CD4-positive, alpha-beta T cell treated with Interferon alpha-2 for 1 hour (primary cell): ENCODE data around the gene SLC49A3.
"Not testable (repeated sequence)": the region's sequence is repeated elsewhere in the genome, so short reads cannot be mapped to it uniquely, and the experiment has no call there.

ENCODE experiments used
- DNase-seq, 2 donors: peaks; one replicate each; pipeline ENCODE4 v3.0.0-alpha.2; 2020 to 2022

Gene SLC49A3

DNA sequence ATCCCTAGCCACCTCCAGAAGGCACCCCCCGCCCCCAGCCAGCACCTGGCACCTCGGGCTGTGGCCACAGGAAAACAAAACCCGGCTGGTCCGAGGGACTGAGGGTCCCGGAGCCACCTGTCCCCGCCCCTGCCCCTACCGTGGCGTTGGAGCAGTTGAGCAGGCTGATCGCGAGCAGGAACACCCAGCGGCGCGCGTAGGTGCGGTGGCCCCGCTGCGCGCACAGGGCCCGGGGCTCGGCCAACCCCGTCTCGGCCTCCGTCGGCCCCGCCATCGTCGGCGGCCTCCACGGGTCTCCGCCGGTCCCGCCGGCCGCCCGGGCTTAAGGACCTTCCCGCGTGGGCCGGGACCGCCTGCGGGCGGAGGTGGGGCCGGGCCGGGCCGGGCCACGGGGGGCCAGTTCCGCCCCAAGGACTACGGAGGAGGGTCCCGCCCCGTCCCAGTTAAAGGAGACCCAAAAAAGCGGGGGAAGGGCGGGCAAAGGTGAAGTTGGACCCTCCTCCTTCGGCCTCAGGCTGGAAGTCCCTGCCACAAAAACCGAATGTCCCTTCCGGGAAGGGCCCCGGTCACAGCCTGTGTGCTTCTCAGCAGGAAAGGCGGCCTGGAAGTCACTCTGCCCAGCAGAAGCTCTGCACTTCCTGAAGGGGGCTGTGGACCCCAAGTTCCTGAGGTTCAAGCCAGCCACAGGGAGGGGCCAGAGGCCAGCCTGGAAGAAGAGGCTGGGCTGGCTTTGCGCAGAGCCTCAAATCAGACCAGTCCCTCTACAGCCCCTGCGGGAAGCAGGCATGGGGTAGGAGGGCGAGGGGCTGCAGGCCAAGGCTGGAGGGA, at the start of gene SLC49A3:
TSS of gene SLC49A3 (minus strand) at position 298 of the 828 bp plus-strand sequence. CDS start at position 274, 24 bp downstream.
- DNase-seq: no peak

DNA sequence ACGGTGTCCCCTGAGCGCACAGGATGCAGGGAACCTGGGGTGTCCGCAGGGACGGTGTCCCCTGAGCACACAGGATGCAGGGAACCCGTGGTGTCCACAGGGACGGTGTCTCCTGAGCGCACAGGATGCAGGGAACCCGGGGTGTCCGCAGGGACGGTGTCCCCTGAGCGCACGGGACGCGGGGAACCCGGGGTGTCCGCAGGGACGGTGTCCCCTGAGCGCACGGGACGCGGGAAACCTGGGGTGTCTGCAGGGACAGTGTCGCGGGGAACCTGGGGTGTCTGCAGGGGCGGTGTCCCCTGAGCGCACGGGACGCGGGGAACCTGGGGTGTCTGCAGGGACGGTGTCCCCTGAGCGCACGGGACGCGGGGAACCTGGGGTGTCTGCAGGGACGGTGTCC, 47.6 kb upstream of the SLC49A3 start:
- not testable (repeated sequence) for DNase-seq

DNA sequence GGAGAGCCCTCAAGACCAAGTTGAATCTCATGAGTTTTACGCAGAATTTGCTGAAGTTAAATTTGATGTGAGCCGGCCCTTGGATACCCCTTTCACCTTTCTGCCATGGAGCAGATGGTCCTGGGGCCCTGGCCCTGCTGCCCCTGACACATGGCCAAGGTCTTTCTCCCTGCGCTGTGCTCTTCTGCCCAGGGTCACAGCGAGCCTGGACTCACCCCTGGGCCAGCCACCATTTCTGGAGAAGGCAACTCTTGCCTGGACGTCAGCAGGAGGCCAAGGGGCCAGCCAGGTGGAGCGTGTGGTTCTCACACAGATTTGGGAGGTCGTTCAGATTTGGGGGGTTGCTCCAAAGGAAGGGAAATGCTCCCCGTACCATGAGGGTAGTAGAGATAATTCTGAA, 46.6 kb upstream of the SLC49A3 start:
- DNase-seq: no peak

DNA sequence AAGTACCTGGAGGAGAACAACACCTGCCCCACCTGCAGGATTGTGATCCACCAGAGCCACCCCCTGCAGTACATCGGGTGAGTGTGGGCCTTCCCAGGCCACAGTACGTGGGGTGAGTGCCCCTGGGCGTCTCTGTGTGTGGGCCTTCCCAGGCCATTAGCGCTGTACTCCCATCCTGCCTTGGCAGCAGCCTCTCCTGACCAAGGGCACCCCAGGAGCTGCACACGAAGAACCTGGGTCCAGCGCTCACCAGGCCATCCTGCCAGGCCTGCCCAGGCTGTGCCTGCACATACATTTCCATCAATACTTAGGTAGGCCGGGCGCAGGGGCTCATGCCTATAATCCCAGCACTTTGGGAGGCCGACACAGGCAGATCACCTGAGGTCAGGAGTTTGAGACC, 46.0 kb upstream of the SLC49A3 start:
- DNase-seq: no peak

DNA sequence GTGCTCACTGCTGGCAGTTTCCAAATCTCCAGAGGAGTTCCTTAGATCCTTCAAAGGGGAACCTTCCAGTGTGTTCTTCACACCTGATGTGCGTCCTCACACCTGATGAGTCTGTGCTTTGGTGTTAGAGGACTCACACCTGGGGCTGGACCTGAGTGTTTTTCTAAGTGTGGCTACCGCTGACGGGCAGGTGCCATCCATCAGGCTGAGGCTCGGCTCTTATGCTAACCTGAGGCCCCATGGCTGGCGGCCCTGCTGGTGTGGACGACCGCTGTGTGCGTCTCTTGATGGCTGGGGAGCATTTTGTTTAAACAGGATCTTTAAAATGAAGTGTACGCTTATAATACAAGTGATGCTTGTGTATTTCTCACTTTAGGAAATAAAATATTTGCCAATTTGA, 45.1 kb upstream of the SLC49A3 start:
- no peak for DNase-seq

DNA sequence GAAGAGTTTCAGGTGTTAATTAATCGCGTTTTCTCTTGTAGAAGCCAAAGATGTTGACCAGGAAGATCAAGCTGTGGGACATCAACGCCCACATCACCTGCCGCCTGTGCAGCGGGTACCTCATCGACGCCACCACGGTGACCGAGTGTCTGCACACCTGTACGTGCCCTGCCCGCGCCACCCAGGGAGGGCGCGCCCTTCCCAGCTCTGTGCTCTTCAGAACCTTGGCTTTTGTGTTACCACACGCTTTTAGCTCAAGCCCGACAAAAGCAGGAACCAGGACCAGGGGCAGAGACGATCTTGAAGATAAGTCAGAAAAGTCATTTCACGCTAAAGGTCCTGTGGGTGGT, 44.7 kb upstream of the SLC49A3 start:
- DNase-seq: no peak

DNA sequence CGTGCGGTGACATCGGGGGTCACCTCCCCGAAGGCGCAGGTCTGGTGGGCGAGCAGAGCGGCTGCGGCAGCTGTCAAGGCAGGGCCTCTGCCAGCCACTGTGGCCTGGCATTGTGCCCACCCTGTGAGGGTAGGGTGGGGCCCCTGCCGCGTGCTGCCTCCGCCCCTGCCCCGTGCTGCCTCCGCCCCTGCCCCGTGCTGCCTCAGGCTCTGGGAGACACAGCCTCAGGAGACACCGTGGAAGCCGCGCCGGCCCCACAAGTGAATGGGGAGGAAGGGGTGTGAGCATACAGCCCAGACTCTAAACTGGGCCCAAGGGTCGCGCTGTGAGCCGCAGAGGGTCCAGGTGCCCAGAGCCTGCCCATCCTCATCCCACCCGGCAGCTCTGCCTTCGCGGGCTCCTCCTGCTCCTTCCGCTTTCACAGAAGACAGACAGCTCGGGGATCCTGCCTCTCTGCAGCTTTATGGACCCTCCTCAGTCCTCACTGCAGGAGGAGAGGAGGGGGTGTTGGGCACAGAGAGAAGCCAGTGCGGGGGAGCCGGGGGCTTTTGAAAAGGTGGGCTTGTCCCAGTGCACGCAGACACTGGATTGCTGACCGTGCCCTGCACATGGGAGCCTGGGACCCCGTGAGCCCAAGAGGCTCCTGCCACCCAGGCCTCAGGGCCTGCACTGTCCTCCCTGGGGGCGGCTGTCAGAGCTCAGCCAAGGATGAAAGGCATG, 44.1 kb upstream of the SLC49A3 start:
- no peak for DNase-seq

DNA sequence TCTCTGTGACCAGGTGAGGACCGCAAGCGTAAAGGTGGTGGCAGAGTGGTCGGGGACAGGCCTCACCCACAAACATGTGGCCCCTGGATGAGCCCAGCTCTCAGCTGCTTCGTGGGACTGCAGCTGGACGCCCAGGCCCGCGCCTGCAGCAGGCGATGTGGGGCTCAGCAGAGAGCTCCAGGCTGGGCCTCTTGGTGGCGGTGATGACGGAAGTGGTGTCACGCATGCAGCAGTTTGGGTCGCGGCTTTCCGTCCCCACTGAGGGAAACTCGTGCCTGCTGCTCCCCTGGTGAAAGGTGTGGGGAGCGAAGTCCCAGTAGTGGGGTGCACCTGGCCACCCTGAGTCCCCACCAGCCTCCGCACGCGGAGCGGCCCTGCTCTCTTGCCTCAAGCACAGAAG, 43.5 kb upstream of the SLC49A3 start:
- DNase-seq: no peak

DNA sequence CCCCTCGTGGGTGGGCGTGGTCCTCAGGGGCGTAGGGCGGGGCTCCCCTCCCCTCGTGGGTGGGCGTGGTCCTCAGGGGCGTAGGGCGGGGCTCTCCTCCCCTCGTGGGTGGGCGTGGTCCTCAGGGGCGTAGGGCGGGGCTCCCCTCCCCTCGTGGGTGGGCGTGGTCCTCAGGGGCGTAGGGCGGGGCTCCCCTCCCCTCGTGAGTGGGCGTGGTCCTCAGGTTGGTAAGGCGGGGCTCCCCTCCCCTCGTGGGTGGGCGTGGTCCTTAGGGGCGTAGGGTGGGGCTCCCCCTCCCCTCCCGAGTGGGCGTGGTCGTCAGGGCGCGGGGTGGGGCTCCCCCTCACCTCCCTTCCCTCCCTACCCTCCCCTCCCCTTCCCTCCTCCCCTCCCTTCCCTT, 43.0 kb upstream of the SLC49A3 start:
- not testable (repeated sequence) for DNase-seq

DNA sequence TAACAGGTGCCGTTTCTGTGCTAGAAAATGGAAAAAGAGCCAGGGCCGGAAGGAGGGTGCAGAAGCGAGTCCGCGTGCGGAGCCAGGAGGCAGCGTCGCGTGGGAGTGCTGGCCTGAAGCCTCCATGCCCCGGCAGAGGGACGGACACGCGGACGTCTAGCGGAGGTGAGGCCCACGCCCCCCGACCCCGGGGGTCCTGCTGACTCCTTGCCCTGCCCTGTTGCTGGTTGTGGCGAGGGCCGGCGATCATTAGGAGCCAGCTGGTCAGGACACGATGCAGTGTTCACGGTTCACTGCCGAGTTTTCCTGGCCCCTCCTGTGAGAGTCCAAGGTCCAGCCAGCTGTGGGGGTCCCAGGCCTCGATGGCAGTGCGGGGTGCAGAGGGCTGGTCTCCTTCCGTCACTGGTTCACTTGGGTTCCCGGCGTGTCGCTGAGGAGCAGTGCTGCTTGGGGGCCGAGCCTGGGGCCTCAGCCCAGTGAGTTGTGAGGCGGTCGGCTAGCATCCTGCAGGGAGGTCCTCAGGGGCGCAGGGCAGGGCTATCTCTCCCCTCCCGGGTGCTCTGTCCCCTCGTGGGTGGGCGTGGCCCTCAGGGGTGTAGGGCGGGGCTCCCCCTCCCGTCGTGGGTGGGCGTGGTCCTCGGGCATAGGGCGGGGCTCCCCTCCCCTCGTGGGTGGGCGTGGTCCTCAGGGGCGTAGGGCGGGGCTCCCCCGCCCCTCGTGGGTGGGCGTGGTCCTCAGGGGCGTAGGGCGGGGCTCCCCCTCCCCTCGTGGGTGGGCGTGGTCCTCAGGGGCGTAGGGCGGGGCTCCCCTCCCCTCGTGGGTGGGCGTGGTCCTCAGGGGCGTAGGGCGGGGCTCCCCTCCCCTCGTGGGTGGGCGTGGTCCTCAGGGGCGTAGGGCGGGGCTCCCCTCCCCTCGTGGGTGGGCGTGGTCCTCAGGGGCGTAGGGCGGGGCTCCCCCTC, 42.3 kb upstream of the SLC49A3 start:
- not testable (repeated sequence) for DNase-seq

DNA sequence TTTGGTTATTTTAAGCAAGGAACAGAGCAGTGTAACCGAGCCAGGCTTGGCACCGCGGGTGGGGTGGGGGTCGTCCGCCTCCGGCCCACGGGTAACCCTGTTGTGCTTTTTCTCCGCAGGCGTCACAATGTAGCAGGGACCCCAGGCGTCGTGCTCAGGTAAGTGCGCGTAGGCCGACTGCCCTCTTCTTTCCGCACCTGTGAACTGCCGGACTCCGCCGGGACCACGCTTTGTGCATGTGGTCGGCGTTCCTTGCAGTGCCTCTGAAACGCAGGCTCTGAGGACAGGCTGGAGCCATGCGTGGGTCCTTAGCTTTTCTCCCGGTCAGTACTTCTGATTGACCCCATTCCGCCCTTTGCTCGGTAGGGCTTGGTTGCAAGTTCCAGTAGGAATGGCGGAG, 41.6 kb upstream of the SLC49A3 start:
- DNase-seq: no peak

DNA sequence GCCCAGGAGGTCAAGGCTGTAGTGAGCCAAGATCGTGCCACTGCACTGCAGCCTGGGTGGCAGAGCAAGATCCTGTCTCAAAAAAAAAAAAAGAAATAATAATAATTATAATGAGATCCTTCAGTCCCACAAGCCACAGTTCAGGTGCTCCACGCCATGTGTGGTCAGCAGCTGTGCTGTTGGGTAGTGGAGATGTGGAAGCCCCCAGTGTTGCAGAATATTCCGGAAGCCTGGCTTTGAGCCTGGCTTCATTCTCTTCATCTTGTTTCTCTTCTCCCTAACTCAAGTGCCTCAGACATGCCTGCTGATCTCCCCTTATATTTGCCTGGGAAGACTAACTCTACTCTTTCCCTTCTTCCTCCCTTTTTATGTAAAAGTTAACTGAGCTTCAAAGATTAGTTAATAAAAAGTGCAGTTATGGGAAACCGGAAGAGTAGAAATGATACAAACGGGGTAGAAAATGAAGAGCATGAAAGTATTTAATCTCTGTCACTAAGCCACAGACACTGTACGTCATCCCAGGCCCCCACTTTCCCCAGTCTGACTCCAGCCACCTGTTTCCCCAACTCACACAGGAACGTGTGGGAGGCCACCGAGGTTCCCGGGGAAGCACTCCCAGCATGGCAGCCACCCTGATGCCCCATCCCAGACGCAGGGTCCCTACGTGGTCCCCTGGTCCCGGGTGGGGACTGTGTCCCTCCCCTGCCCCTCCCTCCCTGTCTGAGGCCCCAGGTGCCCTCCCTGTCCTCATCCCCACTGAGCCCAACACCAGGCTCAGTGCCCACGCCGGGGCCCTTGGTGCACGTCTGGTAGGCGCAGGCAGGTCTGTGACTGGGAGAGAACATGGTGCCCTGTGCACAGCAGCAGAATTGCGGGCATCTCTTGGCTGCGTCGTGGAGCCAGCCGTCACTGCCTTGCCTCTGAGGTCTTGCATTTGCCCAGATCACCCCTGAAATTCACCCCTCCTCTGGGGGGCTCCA, 40.7 kb upstream of the SLC49A3 start:
- DNase-seq: no peak

DNA sequence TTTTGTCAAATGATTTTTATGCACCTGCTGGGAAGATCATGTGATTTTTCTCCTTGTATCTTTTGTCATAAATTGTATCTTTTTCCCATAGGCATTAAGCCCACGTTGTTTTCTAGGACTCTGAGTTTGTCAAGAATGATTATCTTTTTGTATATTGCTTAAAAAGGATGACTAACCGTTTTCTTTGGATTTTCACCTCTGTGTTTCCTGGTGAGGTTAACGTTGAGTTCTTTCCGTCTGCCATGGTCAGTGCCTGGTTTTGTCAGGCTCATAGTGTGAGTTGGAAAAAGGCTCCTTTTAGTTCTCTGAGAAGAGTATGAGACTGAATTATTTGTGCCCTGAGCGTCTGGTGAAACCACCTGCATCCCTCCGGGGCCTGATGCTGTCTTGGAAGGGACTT, 38.6 kb upstream of the SLC49A3 start:
- DNase-seq: no peak

DNA sequence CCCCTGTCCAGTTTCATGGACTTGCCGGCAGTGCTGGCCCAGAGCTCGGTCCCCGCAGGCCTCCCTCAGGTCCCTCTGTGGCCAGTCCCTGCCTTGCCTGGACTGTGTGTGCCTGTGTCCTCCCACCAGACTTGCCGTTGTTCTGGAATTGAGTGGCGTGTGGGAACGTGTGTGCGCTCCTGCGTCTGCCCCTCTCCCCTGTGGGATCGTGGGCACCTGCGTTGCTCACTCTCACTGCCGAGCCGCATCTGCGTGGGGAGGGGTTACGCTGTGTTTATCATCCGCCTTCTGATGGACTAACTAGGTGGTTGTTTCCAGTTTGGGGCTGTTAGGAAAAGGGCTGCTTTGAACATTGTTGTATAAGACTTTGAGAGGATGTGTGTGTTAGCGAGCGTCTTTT, 37.9 kb upstream of the SLC49A3 start:
- DNase-seq: no peak

DNA sequence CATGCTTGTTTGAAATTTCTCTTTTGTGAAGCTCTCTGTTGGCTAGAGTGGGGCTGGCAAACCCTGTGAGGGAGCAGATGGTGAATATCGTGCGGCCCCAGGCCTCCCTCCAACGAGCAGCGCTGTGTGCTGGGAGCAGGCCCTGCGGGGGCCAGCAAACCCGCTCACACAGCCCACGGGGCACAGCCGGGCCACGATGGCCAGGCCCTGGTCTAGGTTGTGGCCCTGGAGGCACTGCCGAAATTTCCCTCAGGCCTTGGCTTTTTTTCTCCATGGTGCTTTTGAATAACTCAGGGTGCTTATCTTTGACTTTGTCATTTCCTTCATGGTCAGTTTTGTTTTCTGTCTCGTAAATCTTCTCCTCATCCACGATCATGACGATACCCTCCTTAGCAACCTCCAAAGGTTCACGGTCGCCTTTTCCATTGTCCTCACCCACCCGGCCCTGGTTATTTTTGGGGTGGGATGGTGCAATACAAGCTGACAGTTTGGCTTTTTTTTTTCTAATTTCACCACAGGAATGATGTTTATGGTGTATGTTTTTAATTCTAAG, 37.4 kb upstream of the SLC49A3 start:
- DNase-seq: no peak

DNA sequence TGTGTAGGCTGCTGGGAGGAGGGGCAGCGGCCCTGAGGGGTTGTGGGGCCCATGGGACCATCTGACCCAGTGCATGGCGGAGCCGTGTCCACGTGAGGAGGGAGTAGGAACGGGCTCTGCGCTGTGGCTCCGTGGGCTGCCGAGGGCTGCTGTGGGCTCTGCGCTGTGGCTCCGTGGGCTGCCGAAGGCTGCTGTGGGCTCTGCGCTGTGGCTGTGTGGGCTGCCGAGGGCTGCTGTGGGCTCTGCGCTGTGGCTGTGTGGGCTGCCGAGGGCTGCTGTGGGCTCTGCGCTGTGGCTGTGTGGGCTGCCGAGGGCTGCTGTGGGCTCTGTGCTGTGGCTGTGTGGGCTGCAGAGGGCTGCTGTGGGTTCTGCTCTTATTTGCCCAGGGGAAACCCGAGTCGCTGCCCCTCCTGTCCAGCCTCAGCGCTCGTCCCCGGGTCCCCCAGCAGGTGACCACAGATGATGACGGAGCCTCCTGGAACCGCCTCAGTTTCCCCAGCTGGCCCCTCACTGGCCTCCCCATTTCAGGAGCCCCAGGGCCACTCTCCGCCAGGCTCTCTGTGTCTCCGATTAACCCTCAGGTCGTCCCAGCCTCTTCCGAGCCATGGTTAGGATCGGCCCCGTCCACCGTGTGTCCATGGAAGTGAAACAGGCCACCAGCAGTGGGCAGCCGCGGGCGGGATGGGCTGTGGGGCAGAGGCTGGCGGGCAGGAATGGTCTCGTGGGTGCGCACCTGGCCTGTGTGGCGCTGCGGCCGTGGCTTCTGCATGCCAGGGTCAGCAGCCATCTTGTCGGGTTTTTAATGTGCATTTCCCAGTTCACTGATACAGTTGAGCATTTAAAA, 36.7 kb upstream of the SLC49A3 start:
- no peak for DNase-seq

DNA sequence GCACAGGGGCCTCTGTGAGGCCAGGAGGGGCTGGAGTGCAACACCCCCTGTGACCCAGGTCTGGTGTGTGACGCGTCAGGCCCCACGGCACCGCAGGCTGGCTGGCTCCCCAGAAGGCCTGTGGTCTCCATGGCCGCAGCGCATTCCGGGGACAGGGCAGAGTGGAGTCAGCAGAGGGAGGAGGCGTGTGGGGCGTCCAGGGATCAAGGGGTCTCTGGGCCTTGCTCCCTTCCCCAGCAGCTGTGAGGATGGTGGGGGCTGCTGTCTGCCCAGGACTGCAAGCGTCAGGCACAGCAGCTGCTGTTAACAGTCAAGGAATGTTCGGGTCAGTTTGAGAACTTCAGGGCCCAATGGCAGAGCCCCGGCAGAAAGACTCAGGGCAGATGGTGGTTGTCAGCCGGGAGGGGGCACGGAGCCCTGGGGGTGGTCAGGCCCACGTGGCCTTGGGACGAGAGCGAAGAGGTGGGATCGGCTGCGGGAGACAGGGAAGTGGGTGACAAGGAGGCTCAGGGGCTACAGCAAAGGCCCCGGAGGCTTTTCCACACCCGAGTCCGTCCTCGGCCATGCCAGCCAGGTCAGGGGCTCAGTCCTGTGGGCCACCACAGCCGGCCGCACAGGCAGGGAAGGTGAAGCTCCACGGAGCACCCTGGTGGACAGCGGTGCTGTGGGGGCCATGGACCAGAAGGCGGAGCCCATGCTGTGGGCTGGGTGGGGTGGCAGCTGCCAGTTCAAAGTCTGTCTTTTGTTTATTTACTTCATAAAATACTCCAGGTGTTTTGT, 35.0 kb upstream of the SLC49A3 start:
- no peak for DNase-seq

DNA sequence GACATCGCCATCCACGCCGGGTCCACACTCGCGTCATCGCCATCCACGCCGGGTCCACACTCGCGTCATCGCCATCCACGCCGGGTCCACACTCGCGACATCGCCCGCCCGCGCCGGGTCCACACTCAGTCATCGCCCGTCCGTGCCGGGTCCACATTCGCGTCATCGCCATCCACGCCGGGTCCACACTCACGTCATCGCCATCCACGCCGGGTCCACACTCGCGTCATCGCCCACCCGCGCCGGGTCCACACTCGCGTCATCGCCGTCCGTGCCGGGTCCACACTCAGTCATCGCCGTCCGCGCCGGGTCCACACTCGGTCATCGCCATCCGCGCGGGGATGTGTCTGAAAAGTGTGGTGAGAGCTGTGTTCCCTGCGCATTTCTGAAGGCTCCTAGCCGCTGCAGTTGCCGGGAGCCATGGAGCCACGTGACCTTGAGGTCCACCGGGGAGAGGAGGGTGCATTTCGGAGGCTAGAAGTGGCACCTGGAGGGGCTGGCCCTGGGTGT, 34.0 kb upstream of the SLC49A3 start:
- DNase-seq: no peak

DNA sequence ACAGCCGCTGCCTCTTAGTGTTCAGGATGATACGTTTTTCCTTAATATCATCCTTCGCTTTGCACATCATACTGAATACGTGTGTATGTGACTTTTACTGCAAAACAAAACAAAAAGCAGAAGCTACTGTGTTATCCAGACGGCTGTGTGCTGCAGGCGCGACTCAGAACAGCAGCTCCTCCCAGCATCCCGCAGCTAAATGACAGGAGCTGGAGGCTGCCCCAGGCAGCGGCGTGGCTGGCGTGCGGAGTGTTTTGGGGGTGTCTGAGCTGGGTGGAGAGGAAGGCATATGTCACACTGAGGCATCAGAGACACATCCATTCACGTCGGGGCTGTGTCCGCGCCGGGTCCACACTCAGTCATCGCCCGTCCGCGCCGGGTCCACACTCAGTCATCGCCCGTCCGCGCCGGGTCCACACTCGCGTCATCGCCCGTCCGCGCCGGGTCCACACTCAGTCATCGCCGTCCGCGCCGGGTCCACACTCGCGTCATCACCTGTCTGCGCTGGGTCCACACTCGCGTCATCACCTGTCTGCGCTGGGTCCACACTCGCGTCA, 33.3 kb upstream of the SLC49A3 start:
- DNase-seq: no peak
